Activated CD4-positive, alpha-beta T cell treated with anti-CD3 and anti-CD28 coated beads, Interleukin-2, amount 50 U/mL, for 4 hours (primary cell): ENCODE measurements around the gene OPHN1.
"Not testable (repeated sequence)": the region's sequence is repeated elsewhere in the genome, so short reads cannot be mapped to it uniquely, and the experiment has no call there.

ENCODE experiments used
- DNase-seq, 2 experiments: peaks; one replicate each; pipeline ENCODE4 v3.0.0-alpha.2; 2020

Gene OPHN1

GRCh38 chrX:68355629-68355920, 77.7 kb downstream of the OPHN1 start:
- DNase-seq: no peak

DNA sequence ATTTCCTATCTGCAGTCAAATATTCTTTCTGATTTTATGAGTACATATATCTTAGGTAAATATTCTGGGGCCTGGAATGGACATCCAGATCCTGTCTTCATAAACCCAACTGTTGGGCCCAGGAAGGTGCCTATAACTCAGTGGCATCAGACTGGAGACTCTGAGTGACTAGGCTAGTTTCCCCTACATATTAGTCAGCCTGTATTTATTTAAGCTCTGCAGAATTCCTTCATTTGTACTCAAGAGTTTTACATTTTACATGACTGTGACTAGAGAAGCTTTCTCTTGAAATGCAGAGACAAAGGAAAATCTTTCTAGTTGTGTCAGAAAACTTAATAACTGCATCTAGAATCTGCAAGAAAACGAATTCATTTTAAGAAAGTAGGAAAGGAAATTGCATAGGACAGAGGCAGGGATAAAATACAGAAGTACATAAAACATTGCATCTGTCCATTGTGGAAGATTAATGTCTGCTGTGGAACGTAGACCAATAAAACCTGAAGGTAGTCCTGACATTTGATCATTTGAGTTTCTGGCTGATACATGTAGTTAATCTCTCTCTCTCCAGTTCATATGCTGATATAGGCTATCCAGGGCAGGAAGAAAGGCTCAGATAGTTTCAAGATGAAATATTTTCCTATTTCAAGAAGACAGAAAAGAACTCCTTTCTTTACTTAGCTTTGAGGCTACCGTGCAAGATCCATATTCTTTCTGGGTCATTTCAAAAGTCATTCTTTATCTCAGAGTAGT, 78.2 kb downstream of the OPHN1 start:
- DNase-seq: no peak

- no peak for DNase-seq
These were observed 88.3 kb downstream of the OPHN1 start for GRCh38 chrX:68345025-68345424.

GRCh38 chrX:68343551-68343950, 89.7 kb downstream of the OPHN1 start:
- no peak for DNase-seq

DNA sequence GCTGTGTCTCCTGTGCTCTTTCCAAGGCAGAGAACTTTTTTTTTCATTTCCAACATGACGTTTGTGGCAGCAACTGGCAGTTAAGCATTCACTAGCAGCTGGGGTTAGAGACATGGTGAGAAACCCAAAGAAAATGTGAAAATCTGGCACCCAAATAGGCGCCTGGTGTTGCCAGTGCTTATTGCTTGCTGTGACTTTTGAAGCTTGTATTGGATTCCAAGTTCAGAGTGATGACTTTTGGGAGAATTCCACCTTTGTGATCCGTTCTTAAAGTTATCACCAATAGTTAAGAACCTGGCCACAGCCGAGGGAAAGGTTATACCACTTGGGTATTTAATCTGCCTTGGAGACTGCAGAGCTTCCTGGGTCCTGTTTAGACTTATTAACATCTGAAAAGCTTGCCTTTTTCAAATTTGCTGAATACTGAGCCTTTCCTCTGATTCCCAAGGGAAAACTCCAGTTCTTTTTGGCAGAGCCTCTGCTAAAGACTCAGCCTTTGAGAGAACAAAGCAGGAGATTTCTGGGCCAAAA, 101.0 kb downstream of the OPHN1 start:
- DNase-seq: no peak

DNA sequence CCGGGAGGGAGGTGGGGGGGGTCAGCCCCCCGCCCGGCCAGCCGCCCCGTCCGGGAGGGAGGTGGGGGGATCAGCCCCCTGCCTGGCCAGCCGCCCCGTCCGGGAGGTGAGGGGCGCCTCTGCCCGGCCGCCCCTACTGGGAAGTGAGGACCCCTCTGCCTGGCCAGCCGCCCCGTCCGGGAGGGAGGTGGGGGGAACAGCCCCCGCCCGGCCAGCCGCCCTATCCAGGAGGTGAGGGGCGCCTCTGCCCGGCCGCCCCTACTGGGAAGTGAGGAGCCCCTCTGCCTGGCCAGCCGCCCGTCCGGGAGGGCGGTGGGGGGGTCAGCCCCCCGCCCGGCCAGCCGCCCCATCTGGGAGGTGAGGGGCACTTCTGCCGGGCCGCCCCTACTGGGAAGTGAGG, 106.5 kb downstream of the OPHN1 start:
- not testable (repeated sequence) for DNase-seq

- no peak for DNase-seq
These were observed 125.5 kb downstream of the OPHN1 start for GRCh38 chrX:68307769-68308168.

DNA sequence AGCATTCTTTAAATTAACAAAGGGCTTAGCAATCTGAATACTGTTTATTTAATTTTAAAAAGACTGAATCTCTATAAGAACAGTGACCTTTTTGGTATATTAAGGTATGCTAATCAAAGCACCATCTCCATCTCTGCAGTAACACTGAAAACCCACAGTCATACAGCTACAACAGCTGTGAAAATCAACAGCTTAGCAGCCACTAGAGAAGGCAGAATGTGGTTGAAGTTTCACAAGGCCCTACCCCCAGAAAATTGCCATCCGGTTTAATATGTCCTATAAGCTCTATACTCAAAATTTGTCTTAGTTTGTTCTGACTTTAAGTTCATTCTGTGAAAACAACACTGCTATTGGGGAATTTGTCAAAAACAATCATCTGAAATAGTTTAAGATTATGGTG, 128.7 kb downstream of the OPHN1 start:
- no peak for DNase-seq

- DNase-seq: no peak
These were observed 133.4 kb downstream of the OPHN1 start for GRCh38 chrX:68299898-68300297.

DNA sequence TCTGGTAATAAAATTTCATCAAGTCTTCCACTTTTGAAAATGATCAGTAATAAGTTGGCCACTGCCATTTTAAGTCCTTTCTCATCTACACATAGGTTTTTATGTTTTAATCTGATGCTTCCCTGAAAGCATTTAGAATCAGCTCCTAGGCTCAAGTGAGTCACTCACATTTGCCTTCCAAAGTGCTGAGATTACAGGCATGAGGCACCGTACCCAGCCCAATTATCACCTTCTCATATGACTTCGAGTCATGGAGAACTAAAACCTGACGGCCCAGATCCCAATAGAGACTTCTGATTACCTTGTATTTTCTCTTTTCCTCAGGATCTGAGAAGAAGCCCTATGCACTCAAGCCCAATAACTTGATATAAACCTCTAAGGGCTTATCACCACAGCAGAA, 140.8 kb downstream of the OPHN1 start:
- no peak for DNase-seq

- no peak for DNase-seq
These were observed 145.2 kb downstream of the OPHN1 start for GRCh38 chrX:68288127-68288526.

GRCh38 chrX:68287419-68287818, 145.9 kb downstream of the OPHN1 start:
- no peak for DNase-seq

DNA sequence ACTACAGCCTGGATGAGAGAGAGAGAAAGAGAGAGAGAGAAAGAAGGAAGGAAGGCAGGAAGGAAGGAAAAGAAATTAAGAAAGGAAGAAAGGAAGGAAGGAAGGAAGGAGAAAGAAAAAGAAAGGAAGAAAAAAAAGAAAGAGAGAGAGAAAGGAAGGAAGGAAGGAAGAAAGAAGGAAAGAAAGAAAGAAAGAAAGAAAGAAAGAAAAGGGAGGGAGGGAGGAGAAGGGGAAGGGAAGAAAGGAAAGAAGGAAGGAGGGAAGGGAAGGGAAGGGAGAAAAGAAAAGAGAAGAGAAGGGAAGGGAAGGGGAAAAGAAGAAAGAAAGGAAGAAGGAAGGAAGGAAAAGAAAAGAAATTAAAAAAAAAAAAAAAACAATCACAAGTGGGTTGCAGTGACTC, 146.3 kb downstream of the OPHN1 start:
- no peak for DNase-seq

- no peak for DNase-seq
These were observed 147.2 kb downstream of the OPHN1 start for GRCh38 chrX:68286076-68286475.

- no peak for DNase-seq
These were observed 148.9 kb downstream of the OPHN1 start for GRCh38 chrX:68284281-68284904.

DNA sequence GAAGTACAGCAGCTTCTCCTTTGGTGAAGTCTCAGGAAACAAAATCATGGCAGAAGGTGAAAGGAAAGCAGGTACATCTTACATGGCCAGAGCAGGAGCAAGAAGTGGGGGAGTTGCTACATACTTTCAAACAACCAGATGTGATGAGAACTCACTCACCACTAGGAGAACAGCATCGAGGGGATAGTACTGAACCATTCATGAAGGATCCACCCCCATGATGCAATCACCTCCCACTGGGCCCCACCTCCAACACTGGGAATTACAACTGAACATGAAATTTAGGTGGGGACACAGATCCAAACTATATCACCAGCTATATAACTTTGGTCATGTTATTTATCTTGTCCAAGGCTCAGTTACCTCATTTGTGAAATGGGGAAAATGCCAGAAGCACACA, 159.4 kb downstream of the OPHN1 start:
- DNase-seq: no peak

DNA sequence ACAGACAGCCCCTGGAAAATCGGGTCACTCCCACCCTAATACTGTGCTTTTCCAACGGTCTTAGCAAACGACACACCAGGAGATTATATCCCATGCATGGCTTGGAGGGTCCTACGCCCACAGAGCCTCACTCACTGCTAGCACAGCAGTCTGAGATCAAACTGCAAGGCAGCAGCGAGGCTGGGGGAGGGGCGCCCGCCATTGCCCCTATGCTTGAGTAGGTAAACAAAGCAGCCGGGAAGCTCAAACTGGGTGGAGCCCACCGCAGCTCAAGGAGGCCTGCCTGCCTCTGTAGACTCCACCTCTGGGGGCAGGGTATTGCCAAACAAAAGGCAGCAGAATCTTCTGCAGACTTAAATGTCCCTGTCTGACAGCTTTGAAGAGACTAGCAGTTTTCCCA, 168.5 kb downstream of the OPHN1 start:
- DNase-seq: not testable (repeated sequence)

- DNase-seq: no peak
These were observed 172.1 kb downstream of the OPHN1 start for GRCh38 chrX:68261060-68261672.

DNA sequence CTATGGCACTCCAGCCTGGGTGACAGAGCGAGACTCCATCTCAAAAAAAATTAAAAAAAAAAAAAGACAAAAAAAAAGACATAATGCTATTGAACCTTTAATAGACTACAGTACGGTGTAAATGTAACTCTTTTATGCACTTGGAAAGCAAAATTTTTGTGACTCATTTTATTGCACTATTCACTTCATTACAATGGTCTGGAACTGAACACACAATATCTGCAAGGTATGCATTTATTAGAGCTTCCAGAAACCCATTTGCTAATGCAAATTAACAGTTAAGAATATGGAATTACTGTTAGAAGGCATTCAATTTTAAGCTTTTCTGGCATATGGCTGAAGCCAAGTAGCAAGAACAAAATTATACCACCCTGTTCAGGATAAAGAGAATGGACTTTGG, 176.3 kb downstream of the OPHN1 start:
- no peak for DNase-seq

- DNase-seq: no peak
These were observed 178.3 kb downstream of the OPHN1 start for GRCh38 chrX:68254738-68255645.

GRCh38 chrX:68252664-68253063, 180.6 kb downstream of the OPHN1 start:
- DNase-seq: no peak

- DNase-seq: no peak
These were observed 183.4 kb downstream of the OPHN1 start for GRCh38 chrX:68249903-68250302.

GRCh38 chrX:68249401-68249831, 183.9 kb downstream of the OPHN1 start:
- DNase-seq: no peak
